SK-N-SH treated with all-trans-retinoic acid at 6 μM for 48 hours (cell line): Measurements from ENCODE around the gene DOCK1.
A peak's percentile ranks its signal among the peaks of the same experiment; 100 is the strongest.
"Not testable (repeated sequence)": the region's sequence is repeated elsewhere in the genome, so short reads cannot be mapped to it uniquely, and the experiment has no call there.

Experiments
- ATAC-seq: fragments of 200-7000 bp; cut with Tn5 transposase; 3 replicates; pipeline ENCODE4 v1.9.1; 2020; ENCODE audit warnings: mild to moderate bottlenecking, moderate library complexity
- ESRRG ChIP-seq: fragments of 250-450 bp; sonication (Bioruptor Pico); IDR thresholded peaks from 2 replicates; pipeline ENCODE4 v1.6.1; 2021; ENCODE audit warnings: mild to moderate bottlenecking
- ISL1 ChIP-seq: fragments of 250-450 bp; sonication (Bioruptor Pico); IDR thresholded peaks from 2 replicates; pipeline ENCODE4 v2.1.2; 2022; ENCODE audit warnings: mild to moderate bottlenecking, moderate library complexity
- PPARA ChIP-seq: fragments of 250-450 bp; sonication (Bioruptor Pico); IDR thresholded peaks from 2 replicates; pipeline ENCODE4 v1.5.0; 2020; ENCODE audit warnings: mild to moderate bottlenecking, borderline replicate concordance
- RARB ChIP-seq: fragments of 250-450 bp; sonication (Bioruptor Pico); IDR thresholded peaks from 2 replicates; pipeline ENCODE4 v1.8.0; 2021; ENCODE audit warnings: mild to moderate bottlenecking, moderate library complexity
- SNAI2 ChIP-seq: fragments of 250-450 bp; sonication (Bioruptor Pico); IDR thresholded peaks from 2 replicates; pipeline ENCODE4 v1.5.0; 2020; ENCODE audit warnings: mild to moderate bottlenecking, moderate library complexity
- TCF4 ChIP-seq: fragments of 250-450 bp; sonication (Bioruptor Pico); IDR thresholded peaks from 2 replicates; pipeline ENCODE4 v1.8.0; 2021; ENCODE audit warnings: mild to moderate bottlenecking, moderate library complexity, borderline replicate concordance
- TOX ChIP-seq: fragments of 250-450 bp; sonication (Bioruptor Pico); IDR thresholded peaks from 2 replicates; pipeline ENCODE4 v1.8.0; 2021; ENCODE audit warnings: mild to moderate bottlenecking, moderate library complexity, borderline replicate concordance
- ZC3H10 ChIP-seq: fragments of 250-450 bp; sonication (Bioruptor Pico); IDR thresholded peaks from 2 replicates; pipeline ENCODE4 v1.5.1; 2021; ENCODE audit warnings: mild to moderate bottlenecking, moderate library complexity
- ZFP3 ChIP-seq: fragments of 250-450 bp; sonication (Bioruptor Pico); IDR thresholded peaks from 2 replicates; pipeline ENCODE4 v1.5.0; 2020; ENCODE audit warnings: mild to moderate bottlenecking, moderate library complexity
- ZFP30 ChIP-seq: fragments of 450-650 bp; formaldehyde crosslinking; IDR thresholded peaks from 2 replicates; pipeline ENCODE4 v1.5.0; 2022; ENCODE audit warnings: mild to moderate bottlenecking, moderate library complexity
- ZNF565 ChIP-seq: fragments of 450-650 bp; formaldehyde crosslinking; conservative IDR thresholded peaks from 2 replicates; pipeline ENCODE4 v1.5.0; 2020; ENCODE audit warnings: low read depth, mild to moderate bottlenecking, moderate library complexity
- ZNF70 ChIP-seq: fragments of 450-650 bp; formaldehyde crosslinking; IDR thresholded peaks from 2 replicates; pipeline ENCODE4 v1.5.0; 2020; ENCODE audit warnings: mild to moderate bottlenecking, moderate library complexity
- ZNF8 ChIP-seq: fragments of 450-650 bp; formaldehyde crosslinking; IDR thresholded peaks from 2 replicates; pipeline ENCODE4 v1.5.0; 2020; ENCODE audit warnings: mild to moderate bottlenecking, moderate library complexity
- TF ChIP-seq, protein P1 (sequence below): fragments of 250-450 bp; sonication (Bioruptor Pico); IDR thresholded peaks from 2 replicates; pipeline ENCODE4 v1.8.0; 2021; ENCODE audit warnings: low read depth, mild to moderate bottlenecking, moderate library complexity, borderline replicate concordance
- TF ChIP-seq, protein P2 (sequence below): fragments of 250-450 bp; sonication (Bioruptor Pico); IDR thresholded peaks from 2 replicates; pipeline ENCODE4 v1.8.0; 2020; ENCODE audit warnings: mild to moderate bottlenecking, moderate library complexity, borderline replicate concordance
- TF ChIP-seq, protein P3 (sequence below): fragments of 250-450 bp; sonication (Bioruptor Pico); IDR thresholded peaks from 2 replicates; pipeline ENCODE4 v1.5.1; 2021; ENCODE audit warnings: mild to moderate bottlenecking, moderate library complexity
- TF ChIP-seq, protein P4 (sequence below): fragments of 250-450 bp; sonication (Bioruptor Pico); IDR thresholded peaks from 2 replicates; pipeline ENCODE4 v1.5.0; 2020; ENCODE audit warnings: mild to moderate bottlenecking, moderate library complexity

DOCK1 gene

DNA sequence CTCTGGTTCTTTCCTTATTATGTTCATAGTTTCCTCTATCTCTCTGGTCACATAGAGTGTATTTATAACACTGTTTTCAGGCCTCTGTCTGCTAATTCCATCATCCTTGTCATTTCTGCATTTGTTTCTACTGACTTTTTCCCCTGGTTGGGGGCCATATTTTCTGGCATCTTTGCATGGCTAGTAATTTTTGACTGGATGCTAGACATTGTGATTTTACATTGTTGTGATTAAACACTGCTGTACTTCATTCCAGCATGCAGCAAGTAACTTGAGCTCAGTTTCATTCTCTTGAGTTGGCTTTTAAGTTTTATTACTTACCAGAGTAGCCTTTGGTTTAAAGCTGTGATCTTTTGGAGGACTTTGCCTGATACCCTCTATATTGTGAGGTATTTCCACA, 6.8 kb upstream of the DOCK1 start:
- no peak for ATAC-seq
- TF ChIP-seq, protein P1, sequence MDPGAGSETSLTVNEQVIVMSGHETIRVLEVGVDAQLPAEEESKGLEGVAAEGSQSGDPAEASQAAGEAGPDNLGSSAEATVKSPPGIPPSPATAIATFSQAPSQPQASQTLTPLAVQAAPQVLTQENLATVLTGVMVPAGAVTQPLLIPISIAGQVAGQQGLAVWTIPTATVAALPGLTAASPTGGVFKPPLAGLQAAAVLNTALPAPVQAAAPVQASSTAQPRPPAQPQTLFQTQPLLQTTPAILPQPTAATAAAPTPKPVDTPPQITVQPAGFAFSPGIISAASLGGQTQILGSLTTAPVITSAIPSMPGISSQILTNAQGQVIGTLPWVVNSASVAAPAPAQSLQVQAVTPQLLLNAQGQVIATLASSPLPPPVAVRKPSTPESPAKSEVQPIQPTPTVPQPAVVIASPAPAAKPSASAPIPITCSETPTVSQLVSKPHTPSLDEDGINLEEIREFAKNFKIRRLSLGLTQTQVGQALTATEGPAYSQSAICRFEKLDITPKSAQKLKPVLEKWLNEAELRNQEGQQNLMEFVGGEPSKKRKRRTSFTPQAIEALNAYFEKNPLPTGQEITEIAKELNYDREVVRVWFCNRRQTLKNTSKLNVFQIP (CRISPR knock-in tag) = no peak
- TF ChIP-seq, protein P2, sequence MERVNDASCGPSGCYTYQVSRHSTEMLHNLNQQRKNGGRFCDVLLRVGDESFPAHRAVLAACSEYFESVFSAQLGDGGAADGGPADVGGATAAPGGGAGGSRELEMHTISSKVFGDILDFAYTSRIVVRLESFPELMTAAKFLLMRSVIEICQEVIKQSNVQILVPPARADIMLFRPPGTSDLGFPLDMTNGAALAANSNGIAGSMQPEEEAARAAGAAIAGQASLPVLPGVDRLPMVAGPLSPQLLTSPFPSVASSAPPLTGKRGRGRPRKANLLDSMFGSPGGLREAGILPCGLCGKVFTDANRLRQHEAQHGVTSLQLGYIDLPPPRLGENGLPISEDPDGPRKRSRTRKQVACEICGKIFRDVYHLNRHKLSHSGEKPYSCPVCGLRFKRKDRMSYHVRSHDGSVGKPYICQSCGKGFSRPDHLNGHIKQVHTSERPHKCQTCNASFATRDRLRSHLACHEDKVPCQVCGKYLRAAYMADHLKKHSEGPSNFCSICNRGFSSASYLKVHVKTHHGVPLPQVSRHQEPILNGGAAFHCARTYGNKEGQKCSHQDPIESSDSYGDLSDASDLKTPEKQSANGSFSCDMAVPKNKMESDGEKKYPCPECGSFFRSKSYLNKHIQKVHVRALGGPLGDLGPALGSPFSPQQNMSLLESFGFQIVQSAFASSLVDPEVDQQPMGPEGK (CRISPR knock-in tag) = no peak

DNA sequence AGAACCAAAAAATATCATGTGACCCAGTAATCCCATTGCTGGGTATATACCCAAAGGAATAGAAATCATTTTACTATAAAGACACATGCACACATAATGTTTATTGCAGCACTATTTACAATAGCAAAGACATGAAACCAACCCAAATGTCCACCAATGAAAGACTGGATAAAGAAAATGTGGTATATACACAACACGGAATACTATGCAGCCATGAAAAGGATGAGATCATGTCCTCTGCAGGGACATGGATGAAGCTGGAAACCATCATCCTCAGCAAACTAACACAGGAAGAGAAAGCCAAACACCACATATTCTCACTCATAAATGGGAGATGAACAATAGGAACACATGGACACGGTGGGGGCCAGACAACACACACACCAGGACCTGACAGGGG, 5.7 kb upstream of the DOCK1 start:
- ATAC-seq = not testable (repeated sequence)
- TF ChIP-seq ZNF8 = peak; percentile 55; the same call in 1 of the 2 replicates

DNA sequence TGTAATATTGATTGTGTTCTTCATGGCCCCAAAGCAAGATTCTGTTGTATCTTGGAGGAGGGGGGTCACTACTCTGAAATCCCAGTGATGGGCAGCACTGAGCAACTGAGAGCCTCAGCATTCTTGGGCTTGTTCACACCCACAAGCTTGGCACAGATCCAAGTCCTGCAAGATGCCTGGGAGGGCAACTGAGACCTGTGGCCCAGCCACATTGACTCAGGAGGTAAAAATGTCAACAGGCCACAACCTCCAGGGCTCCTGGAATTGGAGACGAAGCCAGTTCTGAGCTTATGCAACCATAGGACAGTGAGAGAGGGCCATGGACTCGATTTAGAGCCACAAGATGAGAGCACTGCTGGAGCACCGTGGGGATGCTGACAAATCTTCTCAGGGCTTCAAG, 3.1 kb upstream of the DOCK1 start:
- peak; percentile 20 for ATAC-seq
- TF ChIP-seq, protein P3, sequence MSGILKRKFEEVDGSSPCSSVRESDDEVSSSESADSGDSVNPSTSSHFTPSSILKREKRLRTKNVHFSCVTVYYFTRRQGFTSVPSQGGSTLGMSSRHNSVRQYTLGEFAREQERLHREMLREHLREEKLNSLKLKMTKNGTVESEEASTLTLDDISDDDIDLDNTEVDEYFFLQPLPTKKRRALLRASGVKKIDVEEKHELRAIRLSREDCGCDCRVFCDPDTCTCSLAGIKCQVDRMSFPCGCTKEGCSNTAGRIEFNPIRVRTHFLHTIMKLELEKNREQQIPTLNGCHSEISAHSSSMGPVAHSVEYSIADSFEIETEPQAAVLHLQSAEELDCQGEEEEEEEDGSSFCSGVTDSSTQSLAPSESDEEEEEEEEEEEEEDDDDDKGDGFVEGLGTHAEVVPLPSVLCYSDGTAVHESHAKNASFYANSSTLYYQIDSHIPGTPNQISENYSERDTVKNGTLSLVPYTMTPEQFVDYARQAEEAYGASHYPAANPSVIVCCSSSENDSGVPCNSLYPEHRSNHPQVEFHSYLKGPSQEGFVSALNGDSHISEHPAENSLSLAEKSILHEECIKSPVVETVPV = no peak
- TF ChIP-seq ZFP3 (no peak), TOX (CRISPR knock-in tag) (no peak), PPARA (CRISPR knock-in tag) (no peak), SNAI2 (CRISPR knock-in tag) (no peak), RARB (CRISPR knock-in tag) (no peak), ESRRG (CRISPR knock-in tag) (no peak), ZNF565 (CRISPR knock-in tag) (no peak), ZNF70 (no peak)
- TF ChIP-seq, protein P2 (CRISPR knock-in tag) = no peak
- TF ChIP-seq, protein P4, sequence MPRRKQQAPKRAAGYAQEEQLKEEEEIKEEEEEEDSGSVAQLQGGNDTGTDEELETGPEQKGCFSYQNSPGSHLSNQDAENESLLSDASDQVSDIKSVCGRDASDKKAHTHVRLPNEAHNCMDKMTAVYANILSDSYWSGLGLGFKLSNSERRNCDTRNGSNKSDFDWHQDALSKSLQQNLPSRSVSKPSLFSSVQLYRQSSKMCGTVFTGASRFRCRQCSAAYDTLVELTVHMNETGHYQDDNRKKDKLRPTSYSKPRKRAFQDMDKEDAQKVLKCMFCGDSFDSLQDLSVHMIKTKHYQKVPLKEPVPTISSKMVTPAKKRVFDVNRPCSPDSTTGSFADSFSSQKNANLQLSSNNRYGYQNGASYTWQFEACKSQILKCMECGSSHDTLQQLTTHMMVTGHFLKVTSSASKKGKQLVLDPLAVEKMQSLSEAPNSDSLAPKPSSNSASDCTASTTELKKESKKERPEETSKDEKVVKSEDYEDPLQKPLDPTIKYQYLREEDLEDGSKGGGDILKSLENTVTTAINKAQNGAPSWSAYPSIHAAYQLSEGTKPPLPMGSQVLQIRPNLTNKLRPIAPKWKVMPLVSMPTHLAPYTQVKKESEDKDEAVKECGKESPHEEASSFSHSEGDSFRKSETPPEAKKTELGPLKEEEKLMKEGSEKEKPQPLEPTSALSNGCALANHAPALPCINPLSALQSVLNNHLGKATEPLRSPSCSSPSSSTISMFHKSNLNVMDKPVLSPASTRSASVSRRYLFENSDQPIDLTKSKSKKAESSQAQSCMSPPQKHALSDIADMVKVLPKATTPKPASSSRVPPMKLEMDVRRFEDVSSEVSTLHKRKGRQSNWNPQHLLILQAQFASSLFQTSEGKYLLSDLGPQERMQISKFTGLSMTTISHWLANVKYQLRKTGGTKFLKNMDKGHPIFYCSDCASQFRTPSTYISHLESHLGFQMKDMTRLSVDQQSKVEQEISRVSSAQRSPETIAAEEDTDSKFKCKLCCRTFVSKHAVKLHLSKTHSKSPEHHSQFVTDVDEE = no peak
- TF ChIP-seq, all 23 proteins: peak for 0

DNA sequence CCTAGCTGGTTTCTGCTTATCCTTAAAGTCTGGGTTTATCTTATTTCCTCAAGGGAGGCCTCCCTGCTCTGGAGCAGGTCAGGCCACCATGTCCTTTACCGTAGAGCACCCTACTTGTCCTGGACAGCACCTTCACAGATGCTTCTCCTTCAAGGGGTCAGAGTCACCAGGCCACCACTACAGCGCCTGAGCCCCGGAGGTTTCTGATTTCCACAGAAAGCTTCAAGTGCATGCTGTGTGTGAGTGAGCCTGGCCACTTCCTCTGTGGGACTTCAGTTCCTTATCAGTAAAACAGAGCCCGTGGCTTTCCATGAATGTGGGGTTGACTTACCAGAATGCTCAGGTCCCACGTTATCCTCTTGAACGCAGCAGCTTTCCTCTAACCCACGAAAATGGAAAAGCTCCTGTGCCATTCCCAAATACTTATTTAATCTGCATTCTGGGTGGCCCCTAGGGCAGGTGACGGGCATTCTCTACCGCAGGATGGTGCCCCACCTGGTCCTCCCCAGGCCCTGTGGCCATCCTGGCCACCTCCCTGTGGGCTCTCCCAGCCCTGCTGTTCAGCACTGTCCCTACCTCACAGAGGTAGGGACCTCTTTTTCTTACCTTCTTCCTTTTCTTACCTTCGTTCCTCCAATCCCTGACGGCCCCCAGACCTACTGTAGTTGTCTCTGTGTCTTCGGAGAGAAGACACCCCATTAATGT, 1.4 kb upstream of the DOCK1 start:
- TF ChIP-seq ZNF565 (CRISPR knock-in tag) (no peak), ZFP30 (CRISPR knock-in tag) (no peak)
- ATAC-seq = no peak

DNA sequence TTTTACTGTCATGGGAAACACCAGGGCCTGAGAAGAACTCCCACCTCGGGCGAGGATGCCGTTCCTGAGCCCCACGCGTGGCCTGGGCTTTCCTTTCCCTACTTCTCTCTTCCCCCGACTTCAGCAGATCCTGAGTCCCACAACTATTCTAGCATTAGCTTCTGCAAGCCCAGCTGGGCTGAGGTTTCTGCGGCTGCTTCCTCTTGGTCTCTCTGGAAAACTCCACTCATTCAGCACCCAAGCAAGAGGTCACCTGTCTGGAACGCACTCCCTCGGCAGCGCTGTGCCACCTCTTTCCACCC, 761 bp upstream of the DOCK1 start:
- no peak for ATAC-seq
- TF ChIP-seq ISL1 = no peak
- no peak for TF ChIP-seq TCF4 (CRISPR knock-in tag)
- TF ChIP-seq RARB (CRISPR knock-in tag) = no peak
- TF ChIP-seq ZNF8 = no peak
- TF ChIP-seq, protein P2 (CRISPR knock-in tag) = no peak
- no peak for TF ChIP-seq ZC3H10 (CRISPR knock-in tag)
- TF ChIP-seq ZFP3 = no peak
